HG03558 (cell line): Measurements from ENCODE around the gene FBXO48.
A peak's percentile ranks its signal among the peaks of the same experiment; 100 is the strongest.
"Not testable (repeated sequence)": the region's sequence is repeated elsewhere in the genome, so short reads cannot be mapped to it uniquely, and the experiment has no call there.

Experiments
- ATAC-seq: cut with Tn5 transposase; IDR thresholded peaks from one replicate; pipeline ENCODE4 v1.9.1; 2021; ENCODE audit warnings: moderate number of reproducible peaks; ENCODE audit not compliant: unreplicated experiment; ENCODE audit errors: extremely low read depth

FBXO48 gene

GRCh38 chr2:68472796-68473414, 5.8 kb upstream of the FBXO48 start:
- no peak for ATAC-seq

DNA sequence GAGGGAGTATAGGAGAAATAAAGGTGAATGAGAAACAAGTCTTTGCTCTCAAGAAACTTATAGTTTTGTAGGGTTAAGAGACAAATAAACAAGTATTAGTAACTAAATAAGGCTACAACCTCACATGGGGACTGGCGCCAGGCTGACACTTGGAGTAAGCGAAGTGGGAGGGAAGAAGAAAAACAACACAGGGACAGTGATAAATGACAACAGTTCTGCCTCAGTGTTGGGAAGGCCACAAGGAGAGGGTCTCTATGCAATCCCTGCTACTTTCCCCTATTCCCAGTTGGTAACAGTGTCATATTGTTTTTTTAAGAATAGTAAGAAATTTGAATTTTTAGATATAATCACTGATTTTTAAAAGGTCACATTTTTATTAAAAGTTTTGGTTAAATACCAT, 4.3 kb upstream of the FBXO48 start:
- no peak for ATAC-seq

DNA sequence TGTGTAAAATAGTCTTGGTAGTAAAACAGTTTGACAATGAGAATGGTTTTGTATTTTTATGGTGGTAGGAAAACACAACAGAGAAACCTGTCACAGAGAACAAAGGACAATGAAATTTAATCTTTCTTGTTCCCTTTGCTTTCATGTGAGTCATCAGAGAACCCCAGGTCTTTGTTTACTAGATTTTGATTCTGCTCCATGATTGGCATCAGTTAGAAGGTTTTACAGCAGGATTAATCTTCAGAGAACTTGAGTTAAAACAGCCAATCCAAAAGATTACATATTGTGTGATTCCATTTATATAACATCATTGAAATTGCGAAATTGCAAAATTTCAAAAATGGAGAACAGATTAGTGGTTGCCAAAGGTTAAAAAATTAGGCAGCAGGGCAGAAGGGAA, 2.8 kb upstream of the FBXO48 start:
- ATAC-seq, result no peak

GRCh38 chr2:68468801-68469200, 1.7 kb upstream of the FBXO48 start:
- ATAC-seq, result no peak

DNA sequence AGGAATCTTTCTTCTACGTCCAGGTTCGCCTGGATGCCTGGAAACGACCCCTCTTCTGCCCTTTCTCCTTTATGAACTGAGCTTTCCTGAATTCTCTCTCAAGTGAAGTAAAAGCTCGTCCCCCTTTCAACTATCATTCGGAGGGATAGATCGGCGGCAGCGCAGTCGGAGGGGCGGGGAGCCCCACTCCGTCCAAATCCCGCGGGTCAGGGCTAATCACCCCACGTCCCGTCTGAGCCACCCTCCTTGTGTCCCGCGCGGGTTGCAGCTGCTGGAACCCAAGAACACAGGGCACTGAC, 367 bp downstream of the FBXO48 start:
- peak; percentile 1 for ATAC-seq

GRCh38 chr2:68466361-68466777, 725 bp downstream of the FBXO48 start:
- no peak for ATAC-seq

DNA sequence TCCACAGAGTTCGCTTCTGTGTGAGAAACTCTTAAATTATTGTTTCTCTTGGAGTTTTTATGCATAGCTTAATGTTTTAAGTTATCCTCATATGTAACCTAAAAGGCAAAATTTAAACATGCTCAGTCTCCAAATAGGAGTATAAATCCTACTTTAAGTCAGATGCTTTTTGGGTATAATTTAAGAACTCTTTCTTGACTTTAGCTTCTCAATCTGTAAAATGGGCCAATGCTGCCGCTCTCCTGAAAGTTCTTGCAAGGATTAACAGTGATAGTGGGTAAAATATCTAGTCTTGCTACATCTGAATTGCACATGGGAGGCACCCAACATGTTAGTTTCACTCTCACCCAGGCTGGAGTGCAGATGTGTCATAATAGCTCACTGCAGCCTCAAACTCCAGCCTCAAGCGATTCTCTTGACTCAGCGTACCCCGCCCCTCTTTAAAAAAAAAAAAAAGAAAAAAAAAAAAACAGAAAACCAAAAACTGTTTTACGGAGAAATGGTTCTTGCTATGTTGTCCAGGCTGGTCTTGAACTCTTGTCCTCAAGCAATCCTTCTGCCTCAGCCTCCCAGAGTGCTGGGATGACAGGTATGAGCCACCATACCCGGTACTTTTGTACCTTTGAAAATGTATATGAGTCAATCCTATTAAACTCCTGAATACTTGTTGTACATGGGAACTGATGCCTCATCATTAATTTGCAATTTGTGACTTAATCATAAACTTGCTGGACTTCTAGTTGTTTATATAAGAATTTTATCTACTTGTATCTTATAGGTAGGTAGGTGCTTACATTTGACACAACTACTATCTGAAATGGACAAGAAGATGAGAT, 1.8 kb downstream of the FBXO48 start:
- ATAC-seq, result no peak

DNA sequence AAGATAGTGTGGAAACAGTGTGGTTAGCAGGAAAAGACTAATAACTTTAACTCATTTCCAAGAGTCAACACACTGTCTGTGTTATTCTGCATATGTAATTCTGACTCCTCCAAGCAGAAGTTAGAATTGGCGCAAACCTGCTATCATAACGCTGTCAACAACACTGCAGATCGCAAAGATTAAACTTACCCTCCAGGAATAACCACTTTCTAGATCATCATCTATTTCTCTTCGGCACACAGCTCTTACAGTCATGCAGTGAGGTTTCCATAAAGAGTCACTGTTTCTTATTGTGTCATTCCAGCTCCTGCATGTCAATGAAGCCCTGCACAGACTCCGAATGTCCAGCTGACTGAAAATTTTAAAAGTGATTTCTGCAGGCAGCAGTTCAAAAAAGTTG, 2.4 kb downstream of the FBXO48 start:
- no peak for ATAC-seq

DNA sequence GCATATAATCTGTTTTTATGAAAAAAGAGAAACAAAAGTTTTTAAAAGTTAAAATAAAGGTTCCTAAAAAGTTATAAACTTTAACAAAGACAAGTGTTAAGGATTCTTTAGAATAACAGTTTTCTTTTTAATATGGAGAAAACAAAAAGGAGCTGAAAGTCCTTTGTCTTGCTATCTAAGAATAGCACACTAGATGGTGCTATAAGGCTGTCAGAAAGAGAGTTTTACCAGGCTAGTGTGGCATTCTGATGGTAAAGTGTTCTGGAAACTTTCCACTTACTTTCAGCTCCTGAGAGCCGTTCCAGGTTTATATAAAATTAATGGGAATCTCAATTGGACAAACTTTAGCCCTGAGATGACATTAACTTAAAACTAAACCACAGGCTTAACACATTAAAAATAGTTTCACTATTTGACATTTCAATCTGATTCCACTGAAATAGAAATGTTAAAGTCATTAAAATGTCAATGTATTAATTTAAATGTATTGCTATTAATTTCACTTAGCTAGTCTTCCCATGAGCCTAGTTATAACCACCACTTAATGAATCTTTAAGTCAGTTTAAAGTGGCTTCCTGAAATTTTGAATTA, 3.7 kb downstream of the FBXO48 start:
- no peak for ATAC-seq

DNA sequence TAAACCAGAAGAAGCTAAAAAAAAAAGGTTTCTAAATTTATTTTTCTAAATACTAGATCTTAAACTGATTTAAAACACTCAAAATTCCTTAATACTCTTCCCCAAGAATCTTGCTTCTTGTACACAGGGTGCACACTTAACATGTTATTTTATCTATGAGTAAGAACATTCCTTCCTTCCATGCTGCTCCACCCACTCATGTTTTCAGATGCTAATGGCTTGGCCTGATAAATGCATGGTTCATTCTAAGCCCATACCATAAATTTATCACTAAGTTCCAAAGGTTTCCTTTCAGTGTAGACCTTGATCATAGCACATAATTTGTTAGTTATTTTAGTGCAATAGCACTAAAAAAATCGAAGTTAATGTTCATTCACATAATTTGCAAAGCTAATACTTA, 8.1 kb downstream of the FBXO48 start:
- ATAC-seq, result no peak

GRCh38 chr2:68456198-68456597, 10.9 kb downstream of the FBXO48 start:
- ATAC-seq, result no peak

GRCh38 chr2:68454719-68455118, 12.4 kb downstream of the FBXO48 start:
- no peak for ATAC-seq

- ATAC-seq, result no peak
Observed at GRCh38 chr2:68453761-68454360, 13.2 kb downstream of the FBXO48 start.

- ATAC-seq, result no peak
Observed at GRCh38 chr2:68452158-68452900, 14.8 kb downstream of the FBXO48 start.

- ATAC-seq, result no peak
Observed at GRCh38 chr2:68448671-68449653, 18.1 kb downstream of the FBXO48 start.

DNA sequence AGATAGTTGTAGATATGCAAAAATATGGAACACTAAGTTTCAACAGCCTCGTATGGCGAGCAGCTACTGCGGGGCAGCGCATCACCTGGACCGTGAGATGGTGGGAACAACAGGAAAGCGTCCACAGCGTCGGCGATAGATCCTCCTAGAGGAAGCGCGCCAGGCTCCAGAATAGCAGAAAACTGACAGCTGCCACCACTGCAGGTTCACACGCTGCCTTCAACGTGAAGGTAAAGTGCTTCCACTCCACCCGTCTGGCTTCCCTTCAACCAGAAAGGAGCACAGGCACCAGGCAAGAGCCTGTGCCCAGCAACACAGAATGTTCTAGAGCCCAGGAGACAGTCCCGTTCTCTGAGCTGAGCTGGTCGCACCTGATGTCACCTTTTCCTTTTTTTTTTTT, 20.0 kb downstream of the FBXO48 start:
- ATAC-seq, result no peak

DNA sequence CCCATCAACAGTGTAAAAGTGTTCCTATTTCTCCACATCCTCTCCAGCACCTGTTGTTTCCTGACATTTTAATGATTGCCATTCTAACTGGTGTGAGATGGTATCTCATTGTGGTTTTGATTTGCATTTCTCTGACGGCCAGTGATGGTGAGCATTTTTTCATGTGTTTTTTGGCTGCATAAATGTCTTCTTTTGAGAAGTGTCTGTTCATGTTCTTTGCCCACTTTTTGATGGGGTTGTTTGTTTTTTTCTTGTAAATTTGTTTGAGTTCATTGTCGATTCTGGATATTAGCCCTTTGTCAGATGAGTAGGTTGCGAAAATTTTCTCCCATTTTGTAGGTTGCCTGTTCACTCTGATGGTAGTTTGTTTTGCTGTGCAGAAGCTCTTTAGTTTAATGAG, 20.7 kb downstream of the FBXO48 start:
- not testable (repeated sequence) for ATAC-seq

DNA sequence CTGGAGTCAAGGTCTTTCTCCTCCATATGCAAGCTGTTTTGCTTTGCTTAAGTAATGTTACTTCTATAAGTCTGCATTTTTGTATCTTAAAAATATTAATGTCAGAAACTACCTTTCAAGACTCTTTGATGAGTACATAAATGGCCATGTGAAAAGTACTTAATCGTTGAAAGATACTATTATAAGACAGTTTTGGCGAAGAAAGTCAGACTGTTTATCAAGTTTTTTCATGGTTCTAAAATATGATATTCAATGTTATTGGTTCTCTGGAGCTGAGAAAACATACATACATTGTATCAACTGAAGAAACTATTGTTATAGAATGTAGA, 25.1 kb downstream of the FBXO48 start:
- ATAC-seq, result no peak

GRCh38 chr2:68441179-68441993, 25.7 kb downstream of the FBXO48 start:
- ATAC-seq, result peak; percentile 97
